NCI-H2196 (cell line): ENCODE data around the gene CFAP141.
"Not testable (repeated sequence)": the region's sequence is repeated elsewhere in the genome, so short reads cannot be mapped to it uniquely, and the experiment has no call there.

Experiments used
- DNase-seq: peaks from one replicate; lab custom pipeline; 2025; ENCODE audit not compliant: unreplicated experiment; lab: John Stamatoyannopoulos, UW

Gene CFAP141

DNA sequence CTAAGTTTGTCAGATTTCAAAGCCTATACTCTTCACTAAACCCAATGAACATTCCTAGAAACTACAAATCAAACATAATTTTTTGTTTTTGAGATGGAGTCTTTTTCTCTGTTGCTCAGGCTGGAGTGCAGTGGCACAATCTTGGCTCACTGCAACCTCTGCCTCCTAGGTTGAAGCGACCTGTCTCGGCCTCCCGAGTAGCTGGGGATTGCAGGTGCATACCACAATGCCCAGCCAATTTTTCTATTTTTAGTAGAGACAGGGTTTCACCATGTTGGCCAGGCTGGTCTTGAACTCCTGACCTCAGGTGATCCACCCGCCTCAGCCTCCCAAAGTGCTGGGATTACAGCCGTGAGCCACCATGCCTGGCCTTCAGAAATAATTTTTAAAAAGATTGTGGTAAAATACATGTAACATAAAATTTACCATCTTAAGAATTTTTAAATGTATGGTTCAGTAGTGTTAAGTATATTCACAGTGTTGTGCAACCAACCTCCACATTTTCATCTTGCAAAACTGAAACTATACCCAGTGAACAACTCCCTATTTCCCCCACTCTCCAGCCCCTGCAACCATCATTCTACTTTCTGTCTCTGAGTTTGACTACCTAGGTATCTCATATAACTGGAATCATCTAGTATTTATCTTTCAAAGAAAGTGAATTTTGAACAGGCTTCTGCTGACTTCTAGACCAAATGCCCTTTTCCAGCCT lies 2.7 kb upstream of the CFAP141 start:
- DNase-seq: no peak

DNA sequence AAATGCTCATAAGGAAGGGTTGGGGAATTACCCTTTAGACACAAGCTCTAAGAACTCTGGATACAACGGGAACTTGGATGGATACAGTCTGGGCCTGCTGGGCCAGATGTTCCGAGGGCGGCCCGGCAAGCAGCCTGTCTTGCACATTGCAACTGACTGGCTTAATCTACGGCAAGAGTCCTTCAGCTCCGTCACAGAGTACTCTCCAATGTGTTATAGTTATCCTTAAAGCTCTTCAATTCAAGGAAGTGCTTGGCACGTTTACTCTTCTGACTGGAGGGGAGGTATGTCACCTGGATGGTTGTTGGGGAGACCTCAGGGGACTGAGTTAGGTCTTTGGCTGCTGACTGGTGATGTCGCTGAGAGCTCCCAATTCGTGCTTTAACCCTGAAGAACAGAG lies 1.1 kb upstream of the CFAP141 start:
- DNase-seq: no peak

DNA sequence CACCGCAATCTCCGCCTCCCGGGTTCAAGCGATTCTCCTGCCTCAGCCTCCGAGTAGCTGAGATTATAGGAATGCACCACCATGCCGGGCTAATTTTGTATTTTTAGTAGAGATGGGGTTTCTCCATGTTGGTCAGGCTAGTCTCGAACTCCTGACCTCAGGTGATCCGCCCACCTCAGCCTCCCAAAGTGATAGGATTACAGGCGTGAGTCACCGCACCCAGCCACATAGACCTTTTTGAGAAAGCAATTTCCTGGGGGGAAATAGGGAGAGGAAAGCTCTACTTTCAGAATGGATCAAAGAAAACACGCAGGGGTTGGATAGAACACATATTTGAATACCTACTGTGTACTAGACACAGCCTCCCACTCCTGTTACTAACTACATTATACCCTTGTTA lies 355 bp downstream of the CFAP141 start:
- not testable (repeated sequence) for DNase-seq

DNA sequence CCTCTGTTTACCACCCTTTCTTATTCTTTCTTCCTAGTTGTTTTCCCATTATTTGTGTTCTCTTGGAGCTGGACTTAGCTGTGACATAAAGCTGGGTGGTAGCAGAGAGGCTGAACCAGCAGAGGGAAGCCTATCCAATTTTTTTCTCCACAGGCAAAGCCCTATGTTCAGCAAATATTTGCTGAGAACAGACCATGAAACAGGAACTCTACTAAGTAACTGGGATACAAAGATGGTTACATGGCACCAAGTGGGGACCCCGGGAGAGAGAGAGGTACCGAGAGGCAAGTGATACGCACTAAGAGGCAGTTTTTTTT lies 6.6 kb downstream of the CFAP141 start:
- no peak for DNase-seq

DNA sequence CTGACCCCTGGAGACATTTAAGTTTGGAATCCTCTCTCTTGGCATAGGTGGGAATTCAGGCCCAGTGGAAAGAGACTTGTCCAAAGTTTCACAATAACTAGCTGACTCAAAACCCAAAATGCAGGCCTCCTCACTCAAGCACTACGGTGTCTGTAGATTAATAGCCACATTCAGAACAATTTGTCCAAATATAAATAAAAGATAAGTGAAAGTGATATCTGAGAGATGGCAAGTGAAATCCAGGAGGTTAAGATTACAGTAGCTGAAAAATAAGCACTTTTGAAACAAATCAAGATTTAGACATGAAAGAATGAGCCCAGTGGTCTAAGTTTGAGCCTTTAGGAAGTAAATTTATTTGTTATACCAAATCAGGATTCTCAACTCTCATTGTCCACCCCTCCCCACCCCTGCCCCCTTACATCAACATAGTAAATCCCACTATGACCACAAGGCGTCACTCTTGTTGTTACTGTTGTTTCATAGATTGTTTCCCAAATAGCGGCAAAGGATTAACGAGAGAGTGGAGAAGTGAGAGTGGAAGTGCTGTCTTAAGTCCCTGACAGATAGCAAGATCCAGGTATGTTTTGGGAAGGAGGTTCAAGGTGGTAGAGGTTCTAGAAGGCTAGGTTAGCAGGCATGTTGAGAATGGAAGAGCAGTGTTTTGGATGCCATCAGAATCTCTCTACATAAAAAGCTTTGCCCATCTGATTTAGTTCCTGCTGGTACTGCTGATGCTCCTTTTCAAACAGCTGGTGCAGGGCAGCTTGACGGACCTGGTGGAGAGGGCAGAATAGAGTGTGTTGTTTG lies 7.2 kb downstream of the CFAP141 start:
- peak; percentile 33 for DNase-seq

DNA sequence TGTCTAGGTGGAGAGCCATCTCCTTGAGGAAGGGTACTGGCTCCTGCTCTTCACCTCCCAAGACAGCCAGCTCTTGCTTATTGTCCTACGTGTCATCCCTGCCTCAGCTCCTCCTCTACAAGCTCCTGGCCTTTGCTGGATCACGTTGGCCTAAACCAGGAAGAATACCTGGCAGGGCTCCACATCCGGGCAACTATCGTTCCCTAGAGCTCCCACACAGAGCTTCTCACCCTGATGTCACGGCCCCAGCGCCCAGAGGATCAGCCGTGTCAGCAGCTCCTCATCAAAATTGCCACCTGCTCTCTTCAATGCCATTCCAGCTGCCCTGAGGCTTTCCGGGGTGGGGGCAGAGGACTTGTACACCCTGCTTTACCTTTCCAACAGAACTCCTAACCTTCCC lies 12.3 kb downstream of the CFAP141 start:
- DNase-seq: peak; percentile 87

DNA sequence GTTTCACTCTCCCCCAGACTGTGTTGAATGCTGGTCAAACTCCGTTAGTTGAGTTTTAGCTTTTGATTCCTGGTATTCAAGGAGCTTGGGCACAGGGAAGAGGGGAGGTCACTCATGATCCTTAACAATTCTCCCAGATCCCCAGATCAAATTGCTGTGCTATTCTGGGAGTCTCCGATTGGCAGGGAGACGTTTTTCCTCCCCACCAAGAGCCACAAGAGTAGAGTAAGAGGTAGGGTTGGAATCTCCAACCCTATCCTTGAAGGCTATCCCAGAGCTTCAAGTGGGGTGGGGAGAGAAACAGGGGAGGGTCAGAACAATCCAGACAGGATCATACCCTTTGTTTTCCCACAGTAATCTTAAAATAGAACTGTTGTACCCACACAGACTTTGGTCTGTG lies 13.7 kb downstream of the CFAP141 start:
- DNase-seq: no peak

DNA sequence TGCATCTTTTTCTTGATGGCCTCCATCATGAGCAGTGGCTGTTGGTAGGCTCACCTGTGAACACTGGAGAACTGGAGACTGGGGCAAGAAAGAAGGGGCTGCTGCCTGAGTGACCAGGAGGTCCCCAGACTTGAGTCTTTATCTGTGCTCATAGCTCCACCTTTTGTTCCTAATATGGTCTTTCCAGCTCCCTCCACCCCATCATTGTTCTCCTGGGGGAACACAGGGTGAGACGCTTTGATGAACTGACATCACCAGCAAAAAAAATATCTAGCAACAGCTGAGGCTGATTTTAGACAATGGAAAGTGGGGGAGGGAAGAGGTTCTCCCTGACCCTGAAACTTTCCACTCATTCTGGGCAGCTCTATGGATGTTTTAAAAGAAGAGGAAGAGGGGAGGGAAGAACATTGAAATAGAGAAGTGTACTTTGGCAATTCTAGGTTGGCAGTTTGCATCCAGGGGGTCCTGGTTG lies 14.1 kb downstream of the CFAP141 start, which contains the start of gene TPM3:
TPM3 (minus strand) TSS at position 111 of the 472 bp plus-strand sequence; CDS start at position 29, 82 bp downstream.
- DNase-seq: no peak

DNA sequence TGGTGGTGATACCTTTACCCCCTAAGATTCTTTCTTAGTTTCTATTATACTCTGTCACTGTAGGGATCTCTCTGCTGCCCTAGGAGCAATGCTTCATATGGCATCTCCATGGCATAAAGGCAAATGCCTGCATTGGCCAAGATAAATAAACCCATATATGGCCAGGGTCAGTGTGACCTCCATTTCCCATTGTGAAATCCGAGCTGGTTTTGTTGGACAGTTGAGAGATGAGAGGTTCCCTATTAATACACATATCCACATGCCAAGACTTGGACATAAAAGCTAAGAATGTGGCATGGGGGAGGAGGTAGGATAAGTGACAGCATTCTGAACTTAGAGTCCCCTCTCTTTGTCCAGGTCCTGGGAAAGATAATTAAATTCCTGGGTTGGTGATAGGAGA lies 15.6 kb downstream of the CFAP141 start:
- DNase-seq: peak; percentile 26

DNA sequence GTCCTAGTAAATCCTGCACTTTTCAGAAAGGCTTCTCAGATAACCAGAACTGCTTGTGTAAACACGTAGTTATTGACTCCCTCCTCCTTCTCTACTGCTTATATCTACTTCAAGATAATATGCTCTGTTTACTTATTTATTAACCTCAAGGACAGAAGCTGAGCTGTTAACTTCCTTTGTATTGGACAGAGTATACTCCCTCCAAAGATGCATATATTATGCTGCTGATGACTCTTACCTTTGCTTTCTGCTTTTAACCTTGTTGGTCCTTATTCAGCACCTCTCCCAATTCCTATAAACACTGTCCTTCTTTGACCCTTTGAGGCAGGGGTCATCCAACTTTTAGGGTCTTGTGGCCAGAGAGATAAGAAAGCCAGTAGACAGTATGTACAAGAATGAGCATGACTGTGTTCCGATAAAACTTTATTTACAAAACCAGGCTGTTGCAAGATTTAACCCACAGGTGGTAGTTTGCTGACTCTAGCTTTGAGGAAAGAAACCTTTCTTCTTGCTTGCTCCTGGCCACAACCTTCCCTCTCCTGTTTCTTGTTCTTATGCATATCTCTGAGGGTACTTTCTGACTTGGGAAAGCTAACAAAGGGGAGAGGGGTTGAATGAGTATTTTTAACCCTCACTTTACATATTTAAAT lies 19.2 kb downstream of the CFAP141 start:
- DNase-seq: peak; percentile 26

DNA sequence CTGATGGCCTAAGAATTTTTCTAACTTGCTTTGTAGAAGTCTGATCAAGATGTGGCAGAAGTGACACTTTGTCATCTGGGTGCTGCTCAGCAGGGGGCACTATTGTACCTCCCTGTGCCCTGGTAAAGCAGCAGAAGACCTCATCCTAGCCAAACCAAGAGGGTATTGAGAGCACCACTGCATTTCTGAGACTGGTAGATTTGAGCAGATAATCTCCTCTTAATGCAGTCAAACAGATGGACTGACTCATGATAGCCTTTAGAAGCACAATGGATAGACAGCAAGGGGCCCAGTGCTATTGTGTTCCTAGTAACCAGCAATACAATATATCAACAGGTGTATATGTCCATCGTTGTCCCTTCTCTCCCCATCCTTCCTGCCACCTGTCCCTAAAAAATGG lies 20.0 kb downstream of the CFAP141 start:
- peak; percentile 78 for DNase-seq

DNA sequence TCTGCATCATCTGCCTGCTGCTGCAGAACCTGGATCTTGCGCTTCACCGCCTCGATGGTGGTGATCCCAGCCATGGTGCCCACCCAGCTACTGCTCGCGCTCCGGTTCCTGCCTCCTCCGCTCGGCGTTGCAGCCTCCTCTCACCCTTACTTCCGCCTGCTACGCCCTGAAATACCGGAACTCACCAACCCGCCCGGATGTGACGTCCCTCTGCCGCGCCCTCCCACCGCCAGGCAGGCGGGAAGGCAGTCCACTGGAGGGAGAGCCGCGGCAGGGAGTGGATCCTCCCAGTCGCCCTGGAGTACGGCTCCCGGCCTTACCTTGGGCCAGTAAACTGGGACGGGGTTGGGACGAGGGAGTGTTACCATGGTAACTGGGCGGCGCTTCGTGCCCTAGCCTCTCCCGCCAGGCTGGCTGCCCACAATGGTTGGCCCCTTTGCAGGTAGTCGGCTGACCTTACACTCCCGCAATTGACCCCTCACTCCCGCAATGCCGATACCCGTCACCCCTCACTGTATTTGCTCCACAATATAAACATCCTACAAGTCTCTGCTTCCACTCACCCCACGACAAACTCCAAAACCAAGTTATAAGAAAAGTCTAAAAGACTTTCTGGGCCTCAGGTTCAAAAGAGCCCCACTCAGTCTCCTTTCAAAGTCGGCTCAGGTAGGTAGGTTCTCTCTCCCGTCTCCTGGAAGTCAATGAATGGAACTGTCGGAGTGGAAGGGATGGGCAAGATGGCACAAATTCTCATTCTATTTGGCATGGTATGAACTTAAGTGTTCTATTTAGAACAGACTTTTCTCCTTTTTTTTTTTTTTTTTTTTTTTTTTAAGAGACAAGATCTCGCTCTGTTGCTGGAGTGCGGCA lies 22.9 kb downstream of the CFAP141 start:
- DNase-seq: peak; percentile 99

DNA sequence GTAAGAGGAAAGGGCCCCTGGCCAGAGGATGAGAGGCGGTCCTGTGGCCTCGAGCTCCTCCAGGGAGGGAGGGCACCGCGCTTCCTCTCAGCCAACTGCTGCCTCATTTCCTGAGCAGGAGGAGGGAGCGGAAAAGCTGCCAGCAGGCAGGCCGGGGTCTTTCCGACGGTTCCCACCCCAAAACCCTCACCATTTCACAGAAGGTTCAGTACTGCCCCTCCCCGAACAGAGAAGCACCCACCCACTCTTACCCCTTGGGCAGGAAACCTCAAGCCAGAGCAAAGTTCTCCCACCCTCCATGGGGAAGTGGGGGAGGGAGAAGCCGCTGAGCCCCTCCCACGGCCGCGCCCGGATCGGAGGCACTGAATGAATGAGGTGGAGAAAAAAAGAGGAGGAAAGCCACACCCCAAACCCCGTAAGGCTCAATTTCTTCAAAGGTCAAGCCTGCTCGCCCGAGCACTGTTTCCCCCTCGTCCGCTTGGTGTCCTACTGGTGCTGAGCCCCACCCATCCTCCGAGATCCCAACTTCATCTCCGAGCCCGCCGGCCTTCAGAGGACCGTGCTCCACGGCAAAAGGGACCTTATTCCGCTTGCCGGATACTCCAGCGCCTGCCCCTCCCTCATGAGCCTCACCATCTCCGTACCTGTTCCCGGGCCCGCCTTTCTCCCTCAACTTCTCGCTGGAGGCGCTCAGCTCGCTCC lies 23.6 kb downstream of the CFAP141 start:
- DNase-seq: peak; percentile 26

DNA sequence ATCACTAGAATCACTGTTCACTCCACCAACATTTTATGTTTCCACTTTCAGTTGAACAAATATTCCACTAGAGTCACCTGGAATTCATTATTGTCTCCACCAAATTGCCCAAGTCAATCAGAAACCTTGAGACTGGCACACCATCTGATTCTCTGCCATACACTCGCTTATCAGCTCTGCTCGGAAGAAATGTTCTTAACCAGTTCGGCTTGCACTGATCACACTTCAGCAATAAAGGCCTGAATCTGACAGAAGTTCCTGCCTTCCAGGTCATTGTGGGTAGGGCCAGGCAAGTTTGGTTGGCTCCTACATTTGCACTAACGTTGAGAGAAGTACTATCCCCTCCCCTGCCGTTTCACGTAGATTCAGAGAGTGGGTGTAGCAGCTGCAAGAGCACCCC lies 24.2 kb downstream of the CFAP141 start:
- DNase-seq: no peak

DNA sequence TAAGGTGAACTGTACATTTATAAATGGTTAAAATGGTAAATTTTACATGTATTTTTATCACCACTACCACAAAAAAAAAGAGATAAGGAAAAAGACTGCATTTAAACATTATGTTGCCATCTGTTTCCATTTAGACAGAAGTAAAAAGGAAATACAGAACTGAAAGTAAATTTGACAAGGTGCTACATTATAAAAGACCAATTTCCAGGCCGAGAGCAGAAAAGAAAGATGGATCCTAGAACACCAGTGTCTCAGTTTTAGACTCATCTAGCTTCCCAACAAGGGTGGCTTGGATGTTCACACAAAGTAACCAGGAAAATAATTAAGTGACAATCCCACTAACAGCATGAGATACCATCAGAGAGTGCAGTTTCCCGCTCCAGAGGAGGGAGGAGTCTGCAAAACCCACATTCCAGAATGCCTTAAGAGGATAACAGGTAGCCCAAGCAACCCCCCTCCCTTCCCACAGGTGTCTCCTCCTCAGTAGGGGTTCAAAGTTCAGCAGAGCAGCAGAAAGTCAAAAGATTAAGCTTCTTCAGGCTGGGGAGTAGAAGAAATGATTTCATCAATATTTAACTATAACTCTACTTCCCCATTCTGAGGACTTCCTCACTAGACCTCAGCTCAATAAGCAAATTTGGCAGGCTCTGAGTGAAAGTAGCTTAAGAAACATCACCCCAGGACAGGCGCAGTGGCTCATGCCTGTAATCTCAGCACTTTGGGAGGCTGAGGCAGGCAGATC lies 26.0 kb downstream of the CFAP141 start:
- DNase-seq: no peak

DNA sequence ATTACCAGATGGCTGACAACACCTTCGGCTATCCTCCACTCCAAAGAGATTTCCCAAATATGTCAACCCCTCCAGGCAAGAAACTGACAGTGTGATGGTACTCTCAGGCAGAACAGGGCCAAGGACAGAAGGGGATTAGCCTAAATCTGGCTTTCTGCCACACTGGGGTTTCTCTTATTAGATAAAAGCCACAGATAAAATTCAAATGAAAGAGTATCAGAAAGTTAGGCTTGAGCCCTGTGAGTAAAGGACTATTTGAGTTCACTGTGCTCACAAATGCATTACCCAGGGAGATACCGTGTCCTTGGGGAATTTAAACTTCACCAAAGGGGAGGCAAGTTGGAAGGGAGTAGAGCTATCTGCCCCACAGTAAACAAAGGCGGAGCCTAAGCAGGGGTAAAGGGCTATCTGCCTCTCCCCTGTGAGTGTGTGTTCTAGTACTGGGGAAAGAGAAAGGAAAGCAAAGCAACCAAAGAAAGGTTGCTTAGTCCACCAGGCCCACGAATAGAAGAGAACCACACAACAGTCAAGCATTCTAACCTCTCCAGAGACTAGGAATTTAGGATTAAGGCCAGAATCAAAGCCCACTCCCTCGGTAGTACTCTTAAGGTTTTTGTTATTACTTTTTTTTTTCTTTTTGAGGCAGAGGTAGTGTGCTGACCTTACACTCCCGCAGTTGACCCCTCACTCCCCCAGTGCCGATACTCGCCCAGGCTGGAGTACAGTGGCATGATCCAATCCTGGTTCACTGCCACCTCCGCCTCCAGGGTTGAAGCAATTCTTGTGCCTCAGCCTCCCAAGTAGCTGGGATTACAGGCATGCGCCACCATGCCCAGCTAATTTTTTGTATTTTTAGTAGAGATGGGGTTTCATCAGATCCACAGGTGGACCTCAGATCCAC lies 27.0 kb downstream of the CFAP141 start:
- no peak for DNase-seq

DNA sequence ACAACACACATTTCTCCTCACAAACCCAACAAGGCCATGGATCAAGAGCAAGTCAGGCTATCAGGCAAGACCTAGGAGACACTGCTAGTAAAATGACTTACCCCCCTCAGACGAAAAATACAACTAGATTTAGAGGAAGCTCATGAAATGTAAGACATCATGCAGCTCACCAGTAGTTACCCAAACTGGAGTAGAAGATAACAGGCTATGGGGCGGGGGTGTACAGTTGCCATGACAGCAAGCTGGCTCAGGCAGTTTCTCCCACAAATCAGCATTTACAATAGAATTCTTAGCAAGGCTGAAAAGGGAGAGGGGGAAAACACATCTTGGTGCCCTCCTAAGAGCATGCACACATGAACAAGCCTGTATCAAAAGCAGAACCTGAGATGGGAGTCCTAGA lies 28.1 kb downstream of the CFAP141 start:
- no peak for DNase-seq

DNA sequence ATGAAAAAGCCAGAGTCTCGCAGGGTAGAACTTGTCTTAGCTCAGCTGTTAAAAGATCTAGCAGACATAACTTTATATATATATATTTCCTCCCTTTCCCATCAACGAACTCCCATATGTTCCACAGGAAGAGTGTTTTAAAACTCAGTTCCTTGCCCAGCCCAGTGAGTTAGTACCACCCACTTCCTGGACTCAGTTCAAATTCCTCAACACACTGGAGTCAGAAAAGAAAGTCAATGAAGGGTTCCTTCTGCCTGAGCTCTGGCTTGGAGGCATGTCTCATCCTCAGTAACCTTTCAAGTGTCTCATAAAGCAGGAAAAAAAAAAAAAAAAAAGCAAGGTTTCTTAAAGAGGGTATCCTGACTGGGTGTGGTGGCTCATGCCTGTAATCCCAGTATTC lies 29.8 kb downstream of the CFAP141 start:
- DNase-seq: no peak

DNA sequence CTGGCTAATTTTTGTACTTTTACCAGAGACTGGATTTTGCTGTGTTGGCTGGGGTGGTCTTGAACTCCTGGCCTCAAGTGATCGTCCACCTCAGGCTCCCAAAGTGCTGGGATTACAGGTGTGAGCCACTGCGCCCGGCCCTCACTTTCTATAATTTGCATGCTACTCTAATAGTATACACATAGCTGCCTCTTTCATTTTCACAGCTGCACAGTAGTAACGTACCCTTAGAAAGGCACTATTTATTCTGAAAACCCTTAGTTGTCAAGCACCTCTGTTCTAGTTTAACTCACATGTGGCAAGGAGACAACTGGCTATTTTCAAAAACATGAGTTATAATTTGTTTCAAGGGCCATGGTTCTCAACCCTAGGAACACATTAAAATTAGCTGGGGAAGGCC lies 31.5 kb downstream of the CFAP141 start:
- no peak for DNase-seq
